ENCODE data around the gene PDZRN3.

- TF ChIP-seq TAF1 (IDR thresholded peaks at IDR 0.05; ENCODE audit: borderline replicate concordance, insufficient read depth, low read length) = no peak
- no peak for TF ChIP-seq SIN3A (IDR thresholded peaks at IDR 0.05; ENCODE audit: borderline replicate concordance, insufficient read depth, low read length)
Observed at GRCh38 chr3:73423116-73423515, 201.6 kb downstream of the PDZRN3 start.
